HCT116 (cell line): ENCODE measurements around the gene TICAM2.

Source experiments
- CEBPB ChIP-seq: IDR thresholded peaks from 2 replicates; pipeline ENCODE4 v1.6.1; 2012; ENCODE audit warnings: low read depth
- EGR1 ChIP-seq: IDR thresholded peaks from 2 replicates; pipeline ENCODE4 v1.6.1; 2012; ENCODE audit warnings: low read depth
- ELF1 ChIP-seq: IDR thresholded peaks from 2 replicates; pipeline ENCODE4 v1.6.1; 2012; ENCODE audit warnings: low read depth, borderline replicate concordance
- EZH2phosphoT487 ChIP-seq: fragments of 200-600 bp; IDR thresholded peaks from 2 replicates; pipeline ENCODE4 v1.6.1; 2018; ENCODE audit warnings: antibody characterized with exemption, borderline replicate concordance
- FOSL1 ChIP-seq: IDR thresholded peaks from 2 replicates; pipeline ENCODE4 v1.6.1; 2012; ENCODE audit warnings: low read depth
- POLR2A ChIP-seq: IDR thresholded peaks from 2 replicates; pipeline ENCODE4 v1.7.0; 2011; ENCODE audit warnings: borderline replicate concordance; ENCODE audit not compliant: insufficient read depth, insufficient read length; ENCODE audit errors: extremely low read depth
- POLR2AphosphoS5 ChIP-seq: IDR thresholded peaks from 2 replicates; pipeline ENCODE4 v1.6.1; 2011; ENCODE audit warnings: mild to moderate bottlenecking, low read depth, low read length, moderate library complexity
- RAD21 ChIP-seq: IDR thresholded peaks from 2 replicates; pipeline ENCODE4 v1.6.1; 2012; ENCODE audit warnings: low read depth, mild to moderate bottlenecking
- SIN3A ChIP-seq: IDR thresholded peaks from 2 replicates; pipeline ENCODE4 v1.6.1; 2012; ENCODE audit warnings: low read depth
- SP1 ChIP-seq: IDR thresholded peaks from 2 replicates; pipeline ENCODE4 v1.6.1; 2012; ENCODE audit warnings: low read depth
- ZFX ChIP-seq: fragments of 450-650 bp; IDR thresholded peaks from 2 replicates; pipeline ENCODE4 v1.6.1; 2017
- ZNF274 ChIP-seq: fragments of 200-500 bp; sonication (Bioruptor generic); IDR thresholded peaks from 2 replicates; pipeline ENCODE4 v1.6.1; 2014; ENCODE audit warnings: mild to moderate bottlenecking, low read depth, low read length, inconsistent platforms
- TF ChIP-seq, protein P1 (sequence below), 3 experiments: fragments of 200-600 bp in 1 of 3; sonication (generic) in 1 of 3; IDR thresholded peaks in 2 of 3; conservative IDR thresholded peaks in 1 of 3; 2 replicates each; pipeline ENCODE4 v1.5.1; 2012 to 2017; ENCODE audit warnings: low read depth in 2 of 3, low read length in 2 of 3, antibody characterized with exemption in 1 of 3, borderline replicate concordance in 1 of 3, control low read depth in 1 of 3, mild to moderate bottlenecking in 1 of 3, mixed read lengths in 1 of 3, mixed run types in 1 of 3, moderate library complexity in 1 of 3; ENCODE audit not compliant: insufficient read depth in 1 of 3

DNA sequence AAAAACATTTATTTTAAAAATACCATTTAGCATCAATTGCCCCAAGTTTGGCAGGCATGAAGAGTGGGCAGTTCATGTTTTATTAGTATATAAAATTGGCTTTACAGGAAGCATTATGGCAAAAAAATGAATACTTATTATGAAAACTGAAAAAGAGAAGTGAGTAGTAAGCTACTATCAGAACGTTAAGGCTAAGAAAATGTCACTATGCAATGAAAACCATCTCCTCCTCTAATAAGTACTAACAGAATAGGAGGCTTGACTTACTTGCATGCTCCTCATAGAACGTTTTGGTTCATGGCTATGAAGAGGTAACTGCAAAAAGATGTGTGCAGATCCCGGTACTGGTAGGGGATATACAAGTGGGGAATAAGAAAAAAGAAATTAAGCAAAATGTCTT is 23.6 kb downstream of the TICAM2 start:
- TF ChIP-seq SP1 (no peak), CEBPB (no peak), POLR2A (no peak), POLR2AphosphoS5 (no peak), ZFX (no peak), SIN3A (no peak), RAD21 (no peak), FOSL1 (no peak), EZH2phosphoT487 (no peak), ZNF274 (no peak), ELF1 (no peak), EGR1 (no peak)
- TF ChIP-seq, protein P1, sequence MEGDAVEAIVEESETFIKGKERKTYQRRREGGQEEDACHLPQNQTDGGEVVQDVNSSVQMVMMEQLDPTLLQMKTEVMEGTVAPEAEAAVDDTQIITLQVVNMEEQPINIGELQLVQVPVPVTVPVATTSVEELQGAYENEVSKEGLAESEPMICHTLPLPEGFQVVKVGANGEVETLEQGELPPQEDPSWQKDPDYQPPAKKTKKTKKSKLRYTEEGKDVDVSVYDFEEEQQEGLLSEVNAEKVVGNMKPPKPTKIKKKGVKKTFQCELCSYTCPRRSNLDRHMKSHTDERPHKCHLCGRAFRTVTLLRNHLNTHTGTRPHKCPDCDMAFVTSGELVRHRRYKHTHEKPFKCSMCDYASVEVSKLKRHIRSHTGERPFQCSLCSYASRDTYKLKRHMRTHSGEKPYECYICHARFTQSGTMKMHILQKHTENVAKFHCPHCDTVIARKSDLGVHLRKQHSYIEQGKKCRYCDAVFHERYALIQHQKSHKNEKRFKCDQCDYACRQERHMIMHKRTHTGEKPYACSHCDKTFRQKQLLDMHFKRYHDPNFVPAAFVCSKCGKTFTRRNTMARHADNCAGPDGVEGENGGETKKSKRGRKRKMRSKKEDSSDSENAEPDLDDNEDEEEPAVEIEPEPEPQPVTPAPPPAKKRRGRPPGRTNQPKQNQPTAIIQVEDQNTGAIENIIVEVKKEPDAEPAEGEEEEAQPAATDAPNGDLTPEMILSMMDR (IDR thresholded peaks at IDR 0.05 in 2 of 3, conservative IDR thresholded peaks at IDR 0.05 in 1 of 3; ENCODE audit: borderline replicate concordance in 1 of 3, insufficient read depth in 1 of 3, low read depth in 2 of 3, low read length in 2 of 3): no peak
